Gastrocnemius medialis (tissue), 4 donors: Measurements from ENCODE around the gene WSCD2.

Experiments
- POLR2A ChIP-seq, 2 donors: fragments of 450-650 bp; IDR thresholded peaks; one replicate each; pipeline ENCODE4 v1.6.1; 2017; ENCODE audit warnings: antibody characterized with exemption in 2 of 2, mild to moderate bottlenecking in 2 of 2, moderate library complexity in 2 of 2
- TF ChIP-seq, protein P1 (sequence below), 5 experiments: fragments of 450-650 bp in 3 of 5; fragments of 200-600 bp in 2 of 5; sonication (generic) in 2 of 5; IDR thresholded peaks in 4 of 5; conservative IDR thresholded peaks in 1 of 5; 1 replicate in 4 of 5; 2 replicates in 1 of 5; pipeline ENCODE4 v1.5.1; 2016 to 2019; ENCODE audit warnings: antibody characterized with exemption in 5 of 5, mild to moderate bottlenecking in 3 of 5, moderate library complexity in 3 of 5

DNA sequence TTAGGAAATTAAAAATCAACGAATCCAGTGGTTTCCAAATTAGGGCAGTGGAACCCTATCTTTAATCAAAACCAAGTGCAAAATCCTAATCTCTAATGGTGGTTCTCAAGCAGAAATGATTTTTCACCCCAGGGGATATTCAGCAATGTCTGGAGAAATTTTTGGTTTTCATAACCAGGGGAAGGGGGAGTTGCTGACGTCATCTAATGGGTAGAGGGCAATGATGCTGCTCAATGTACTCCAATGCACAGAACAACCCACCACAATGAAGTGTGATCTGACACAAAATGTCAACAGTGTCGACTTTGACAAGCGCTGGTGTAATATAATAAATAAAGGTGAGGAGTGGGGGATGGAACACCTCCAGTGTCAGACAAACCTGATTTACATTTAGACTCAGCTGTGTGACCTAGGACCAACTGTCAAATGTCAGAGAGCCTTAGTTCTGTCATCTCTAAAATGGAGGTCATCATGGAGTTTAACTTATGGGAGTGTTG is 128.6 kb downstream of the WSCD2 start:
- TF ChIP-seq, protein P1, sequence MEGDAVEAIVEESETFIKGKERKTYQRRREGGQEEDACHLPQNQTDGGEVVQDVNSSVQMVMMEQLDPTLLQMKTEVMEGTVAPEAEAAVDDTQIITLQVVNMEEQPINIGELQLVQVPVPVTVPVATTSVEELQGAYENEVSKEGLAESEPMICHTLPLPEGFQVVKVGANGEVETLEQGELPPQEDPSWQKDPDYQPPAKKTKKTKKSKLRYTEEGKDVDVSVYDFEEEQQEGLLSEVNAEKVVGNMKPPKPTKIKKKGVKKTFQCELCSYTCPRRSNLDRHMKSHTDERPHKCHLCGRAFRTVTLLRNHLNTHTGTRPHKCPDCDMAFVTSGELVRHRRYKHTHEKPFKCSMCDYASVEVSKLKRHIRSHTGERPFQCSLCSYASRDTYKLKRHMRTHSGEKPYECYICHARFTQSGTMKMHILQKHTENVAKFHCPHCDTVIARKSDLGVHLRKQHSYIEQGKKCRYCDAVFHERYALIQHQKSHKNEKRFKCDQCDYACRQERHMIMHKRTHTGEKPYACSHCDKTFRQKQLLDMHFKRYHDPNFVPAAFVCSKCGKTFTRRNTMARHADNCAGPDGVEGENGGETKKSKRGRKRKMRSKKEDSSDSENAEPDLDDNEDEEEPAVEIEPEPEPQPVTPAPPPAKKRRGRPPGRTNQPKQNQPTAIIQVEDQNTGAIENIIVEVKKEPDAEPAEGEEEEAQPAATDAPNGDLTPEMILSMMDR (IDR thresholded peaks at IDR 0.05 in 4 of 5, conservative IDR thresholded peaks at IDR 0.05 in 1 of 5): no peak
- TF ChIP-seq POLR2A (IDR thresholded peaks at IDR 0.05): no peak
